Measurements from ENCODE around the gene TRPM1.

DNA sequence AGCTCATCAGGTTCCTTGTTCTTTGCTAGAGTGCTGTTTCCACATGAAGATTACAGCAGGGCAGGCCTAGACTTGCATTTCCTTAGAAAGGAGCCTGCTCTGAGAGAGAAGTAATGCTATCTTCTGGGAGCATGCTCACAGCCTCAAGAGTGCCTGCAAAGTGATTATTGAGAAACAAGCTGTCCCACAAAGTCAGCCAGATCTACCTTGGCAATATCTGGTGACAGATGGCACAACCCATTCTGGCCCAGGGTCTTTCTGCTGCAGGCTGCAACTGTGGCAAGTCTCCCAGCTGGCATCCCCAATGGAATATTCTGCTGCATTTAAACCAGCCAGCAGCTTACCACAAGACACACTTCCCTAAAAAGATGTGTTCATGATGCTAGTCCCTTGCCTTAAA is 139.4 kb downstream of the TRPM1 start:
- TF ChIP-seq, protein P1, sequence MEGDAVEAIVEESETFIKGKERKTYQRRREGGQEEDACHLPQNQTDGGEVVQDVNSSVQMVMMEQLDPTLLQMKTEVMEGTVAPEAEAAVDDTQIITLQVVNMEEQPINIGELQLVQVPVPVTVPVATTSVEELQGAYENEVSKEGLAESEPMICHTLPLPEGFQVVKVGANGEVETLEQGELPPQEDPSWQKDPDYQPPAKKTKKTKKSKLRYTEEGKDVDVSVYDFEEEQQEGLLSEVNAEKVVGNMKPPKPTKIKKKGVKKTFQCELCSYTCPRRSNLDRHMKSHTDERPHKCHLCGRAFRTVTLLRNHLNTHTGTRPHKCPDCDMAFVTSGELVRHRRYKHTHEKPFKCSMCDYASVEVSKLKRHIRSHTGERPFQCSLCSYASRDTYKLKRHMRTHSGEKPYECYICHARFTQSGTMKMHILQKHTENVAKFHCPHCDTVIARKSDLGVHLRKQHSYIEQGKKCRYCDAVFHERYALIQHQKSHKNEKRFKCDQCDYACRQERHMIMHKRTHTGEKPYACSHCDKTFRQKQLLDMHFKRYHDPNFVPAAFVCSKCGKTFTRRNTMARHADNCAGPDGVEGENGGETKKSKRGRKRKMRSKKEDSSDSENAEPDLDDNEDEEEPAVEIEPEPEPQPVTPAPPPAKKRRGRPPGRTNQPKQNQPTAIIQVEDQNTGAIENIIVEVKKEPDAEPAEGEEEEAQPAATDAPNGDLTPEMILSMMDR (IDR thresholded peaks at IDR 0.05): no peak
- TF ChIP-seq POLR2AphosphoS5 (IDR thresholded peaks at IDR 0.05): no peak
- no peak for TF ChIP-seq EP300 (IDR thresholded peaks at IDR 0.05)

Measured in gastroesophageal sphincter (tissue), 3 donors.